ENCODE measurements around the gene MMP15. TPM values are rescaled to one million over a fixed set of nuclear protein-coding genes. Genes with fewer than 3 reads are reported as not detected.

The MMP15 gene
- total and polyA plus RNA-seq, 2 donors (not counting 3 experiments of a cell fraction or from before 2014, with no cell fraction given): 12.6 to 16.0 TPM

- Histone ChIP-seq H3K9me3 (replicated peaks; ENCODE audit: control insufficient read depth, insufficient read depth, low read length) (no peaks in the 10 kb centered on the region), H3K27ac (ENCODE audit: insufficient read depth, low read depth, low read length) (no peak overlapping the region), H3K4me3 (replicated peaks in 1 of 3; ENCODE audit: insufficient read depth in 1 of 3, low read depth in 1 of 3, low read length in 3 of 3) (no peak overlapping the region), H3K79me2 (ENCODE audit: control insufficient read depth, insufficient read depth, low read length) (no peaks in the 10 kb centered on the region), H3K4me1 (ENCODE audit: control insufficient read depth, extremely low read depth, insufficient read depth, low read length) (no peaks in the 10 kb centered on the region), H3K4me2 (ENCODE audit: insufficient read depth, low read length) (no peak overlapping the region), H2AFZ (ENCODE audit: low read depth, low read length) (no peak overlapping the region), H3K27me3 (ENCODE audit: control insufficient read depth in 2 of 2, insufficient read depth in 2 of 2, low read length in 2 of 2) (no peaks in the 10 kb centered on the region), H4K20me1 (replicated peaks; ENCODE audit: control insufficient read depth, extremely low read depth, insufficient read depth, low read length) (no peaks in the 10 kb centered on the region), H3K36me3 (ENCODE audit: control insufficient read depth in 2 of 2, extremely low read depth in 1 of 2, insufficient read depth in 2 of 2, low read length in 2 of 2) (no peaks in the 10 kb centered on the region), H3K9me1 (replicated peaks; ENCODE audit: control insufficient read depth, extremely low read depth, insufficient read depth, low read length) (no peaks in the 10 kb centered on the region), H3K9ac (replicated peaks; ENCODE audit: extremely low read depth, insufficient read depth, low read length) (no peak overlapping the region)
- TF ChIP-seq POLR2AphosphoS5 (IDR thresholded peaks at IDR 0.05; ENCODE audit: insufficient read depth, low read depth, low read length) (no peak), JUN (IDR thresholded peaks at IDR 0.05; ENCODE audit: borderline replicate concordance, insufficient read depth, insufficient read length, low read depth) (no peak), MYC (IDR thresholded peaks at IDR 0.05; ENCODE audit: low read depth, low read length) (no peak), MAX (IDR thresholded peaks at IDR 0.05; ENCODE audit: insufficient read depth, insufficient read length) (no peak), GATA2 (IDR thresholded peaks at IDR 0.05; ENCODE audit: insufficient read depth, insufficient read length, low read depth, low read length) (no peak), POLR2A (IDR thresholded peaks at IDR 0.05; ENCODE audit: low read depth, low read length) (no peak), FOS (IDR thresholded peaks at IDR 0.05; ENCODE audit: borderline replicate concordance, insufficient read depth, low read length) (no peak), EZH2 (IDR thresholded peaks at IDR 0.05; ENCODE audit: borderline replicate concordance, low read depth, low read length, severe bottlenecking) (no peak), CTCF (IDR thresholded peaks at IDR 0.05; ENCODE audit: extremely low read depth in 1 of 2, insufficient read depth in 1 of 2, low read depth in 1 of 2, low read length in 2 of 2) (no peak)
- dilution Hi-C loops (cut with MboI; ENCODE audit: extremely low pct_ligation_motif_present, low sequenced_read_pairs): no loop called here
- DNase-seq (ENCODE audit: low read depth, low spot score) (no peak), FAIRE-seq (no peak)
- CTCF ChIA-PET: interaction anchor here (0.6 to 1.2 kb wide), 3 partner anchors 14 to 51 kb away, joined by 3 to 6 read pairs (median 3); no protein-coding TSS in a partner anchor
- TSS peak; percentile 36 for BruUV-seq (replicated peaks)
- intact Hi-C loops (cut with micrococcal nuclease): no loop called here
- POLR2A ChIA-PET: no interaction called here
These were observed 20.7 kb downstream of the MMP15 start for GRCh38 chr16:58046054-58046881.

All from endothelial cell of umbilical vein (primary cell).